GM18507 (cell line): Measurements from ENCODE around the gene TAGLN3.
A peak's percentile ranks its signal among the peaks of the same experiment; 100 is the strongest.
"Not testable (repeated sequence)": the region's sequence is repeated elsewhere in the genome, so short reads cannot be mapped to it uniquely, and the experiment has no call there.

Experiments
- DNase-seq: peaks from one replicate; pipeline ENCODE4 v3.0.0; 2011; ENCODE audit warnings: low read depth; ENCODE audit not compliant: insufficient read length; ENCODE audit errors: extremely low spot score
- FAIRE-seq: peaks from 2 replicates; lab custom pipeline; 2011; peaks lifted over from hg19 to GRCh38; lab: Jason Lieb, UNC

TAGLN3 gene

DNA sequence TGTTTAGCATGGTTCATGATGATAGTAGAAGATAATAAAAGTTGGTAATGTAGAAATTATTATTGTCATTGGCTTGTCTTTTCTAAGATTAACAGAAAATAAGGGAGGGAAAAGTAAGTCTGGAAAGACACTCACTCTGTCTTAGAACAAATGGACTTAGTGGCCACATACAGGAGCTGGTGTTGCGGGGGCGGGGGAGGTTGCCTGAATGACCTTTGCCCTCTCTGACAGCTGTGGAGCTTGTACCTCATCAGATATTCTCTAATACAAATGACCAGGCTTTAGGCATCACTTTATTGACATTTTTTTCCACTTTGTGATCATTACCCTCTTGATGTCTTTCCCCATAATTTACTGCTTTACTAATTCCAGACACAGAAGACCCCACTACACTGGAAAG, 5.9 kb downstream of the TAGLN3 start:
- no peak for FAIRE-seq
- DNase-seq: no peak

DNA sequence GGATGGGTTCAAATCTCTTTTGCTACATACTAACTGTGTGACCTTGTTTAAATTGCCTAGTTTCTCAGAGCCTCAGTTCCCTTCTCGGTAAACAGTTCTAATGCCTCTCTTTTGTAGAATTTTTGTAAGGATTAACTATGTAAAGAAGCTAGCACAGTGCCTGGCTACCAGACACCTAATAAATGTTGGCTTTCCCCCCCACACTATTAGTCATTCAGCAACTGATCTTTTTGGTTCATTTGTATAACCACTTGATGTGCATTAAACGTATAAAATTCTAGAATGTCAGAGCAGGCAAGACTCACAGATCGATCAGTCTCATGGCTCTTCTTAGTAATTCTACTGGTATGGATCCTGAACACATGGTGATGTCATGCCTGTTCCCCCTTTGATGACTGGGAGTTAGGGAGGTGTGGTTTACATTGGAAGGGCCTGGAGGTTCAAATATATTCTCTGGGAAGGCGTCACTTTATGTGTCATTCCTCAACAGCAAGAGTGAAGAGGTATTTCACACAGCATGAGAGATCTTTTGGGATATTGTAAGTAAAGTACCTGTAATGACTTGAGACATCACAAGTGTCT, 6.5 kb downstream of the TAGLN3 start:
- FAIRE-seq (no peak), DNase-seq (no peak)

DNA sequence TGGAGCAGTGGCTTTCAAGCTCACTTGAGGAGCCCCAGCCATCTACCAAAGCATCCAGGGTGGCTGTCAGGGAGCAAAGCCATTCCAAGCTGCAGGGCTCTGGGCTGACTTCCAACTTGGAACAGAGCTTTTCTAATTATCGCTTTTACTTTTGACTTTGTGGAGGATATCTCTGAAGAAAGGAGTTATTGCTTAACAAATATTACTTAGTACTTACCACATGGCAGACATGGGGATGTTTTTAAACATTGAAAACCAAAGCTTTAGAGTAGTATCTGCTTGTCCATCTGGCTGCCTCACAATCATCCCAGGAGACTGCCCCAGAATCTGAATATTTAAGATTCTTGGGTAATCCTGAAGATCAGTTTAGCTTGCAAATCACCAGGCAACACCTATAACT, 8.9 kb downstream of the TAGLN3 start:
- DNase-seq (no peak), FAIRE-seq (no peak)

- DNase-seq: no peak
- FAIRE-seq: no peak
Measured at GRCh38 chr3:112009670-112010069, 10.9 kb downstream of the TAGLN3 start.

- FAIRE-seq (no peak), DNase-seq (no peak)
Measured at GRCh38 chr3:112010636-112011035, 11.9 kb downstream of the TAGLN3 start.

DNA sequence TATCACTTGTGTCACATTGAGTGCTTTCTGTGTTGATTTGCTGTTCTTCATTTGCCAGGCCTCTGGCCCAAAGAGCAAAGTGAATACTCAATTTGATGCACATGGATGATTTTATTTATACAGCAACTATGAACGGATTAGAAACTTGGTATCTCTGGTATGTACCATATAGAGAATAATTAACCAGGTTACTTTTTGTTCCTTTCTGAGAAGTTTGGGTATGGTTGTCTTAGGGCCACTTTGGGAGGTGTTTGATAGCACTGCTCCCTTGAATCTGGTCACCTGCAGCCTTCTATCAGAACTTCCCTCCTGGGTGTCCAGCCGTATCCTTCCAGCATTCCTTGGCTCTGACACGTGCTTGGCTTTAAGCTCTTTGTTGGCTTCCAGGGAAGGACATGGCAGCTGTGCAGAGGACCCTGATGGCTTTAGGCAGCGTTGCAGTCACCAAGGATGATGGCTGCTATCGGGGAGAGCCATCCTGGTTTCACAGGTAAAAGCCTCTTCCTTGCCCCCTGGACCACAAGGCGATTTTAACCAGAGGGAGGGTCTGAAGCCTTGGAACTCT, 12.7 kb downstream of the TAGLN3 start:
- FAIRE-seq (no peak), DNase-seq (no peak)

- DNase-seq (no peak), FAIRE-seq (no peak)
Measured at GRCh38 chr3:112012205-112012992, 13.7 kb downstream of the TAGLN3 start.

- FAIRE-seq: peak; percentile 77
Measured at GRCh38 chr3:112013058-112013783, 14.5 kb downstream of the TAGLN3 start.

DNA sequence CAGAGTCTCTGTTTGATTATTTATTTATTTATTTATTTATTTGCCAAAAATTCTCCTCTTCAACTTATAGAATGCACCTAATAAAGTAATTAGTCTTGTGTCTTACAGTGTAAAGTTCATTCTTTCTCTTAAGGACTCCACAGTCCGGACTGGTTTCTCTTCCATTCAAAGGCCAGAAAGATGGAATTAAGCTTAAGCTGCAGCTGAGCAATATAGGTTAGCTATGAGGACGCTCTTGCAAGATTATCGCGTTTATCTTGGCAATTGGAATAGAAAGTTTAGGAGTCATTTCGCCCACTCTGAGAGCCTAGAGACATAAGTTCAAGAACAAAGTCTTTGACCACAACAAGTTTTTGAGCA, 15.0 kb downstream of the TAGLN3 start:
- FAIRE-seq (no peak), DNase-seq (no peak)

More at GRCh38 chr3:112013058-112013783, 14.5 kb downstream of the TAGLN3 start:
- peak; percentile 30 for DNase-seq

GRCh38 chr3:112017091-112017490, 18.4 kb downstream of the TAGLN3 start:
- DNase-seq (no peak), FAIRE-seq (no peak)

- FAIRE-seq (no peak), DNase-seq (no peak)
Measured at GRCh38 chr3:112018712-112019111, 20.0 kb downstream of the TAGLN3 start.

GRCh38 chr3:112019716-112020115, 21.0 kb downstream of the TAGLN3 start:
- DNase-seq (no peak), FAIRE-seq (no peak)

DNA sequence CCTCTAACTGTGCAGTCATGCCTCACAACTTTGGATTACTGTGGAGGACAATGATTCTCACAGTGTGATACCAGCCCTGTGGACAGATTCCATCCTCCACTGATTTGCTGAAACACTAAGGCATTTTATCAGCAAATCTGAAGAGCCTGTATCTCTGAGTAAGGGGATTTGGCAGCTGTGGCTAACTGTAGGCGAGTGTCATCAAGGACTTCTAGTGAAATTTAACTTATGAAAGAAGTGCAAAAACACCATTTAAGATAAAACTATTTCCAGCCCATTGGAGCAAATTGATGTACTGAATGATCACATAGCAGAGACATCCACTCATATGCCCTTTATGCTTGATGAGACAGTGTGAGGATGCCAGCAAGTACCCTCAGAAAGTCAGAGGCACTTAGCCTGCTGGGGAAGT, 22.0 kb downstream of the TAGLN3 start:
- DNase-seq (no peak), FAIRE-seq (no peak)

DNA sequence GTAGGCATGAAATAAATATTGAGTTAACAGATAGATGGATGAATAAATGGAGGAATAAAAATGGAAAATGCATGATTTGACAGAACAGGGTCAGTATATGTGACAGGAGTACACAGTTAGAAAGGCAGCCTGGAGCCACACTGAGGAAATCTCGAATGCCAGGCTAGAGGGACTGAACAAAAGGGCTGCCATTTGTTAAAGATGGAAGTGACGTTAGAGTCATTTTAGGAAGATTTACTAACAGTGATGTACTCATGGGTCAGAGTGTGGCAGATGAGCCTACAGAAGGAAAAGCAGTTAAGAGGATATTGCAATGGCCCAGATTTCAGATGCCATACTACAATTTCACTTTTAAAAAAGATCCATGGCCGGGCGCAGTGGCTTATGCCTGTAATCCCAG, 28.4 kb downstream of the TAGLN3 start:
- no peak for DNase-seq
- no peak for FAIRE-seq

- DNase-seq (no peak), FAIRE-seq (no peak)
Measured at GRCh38 chr3:112027826-112028225, 29.1 kb downstream of the TAGLN3 start.

GRCh38 chr3:112030901-112031300, 32.2 kb downstream of the TAGLN3 start:
- FAIRE-seq (no peak), DNase-seq (no peak)

- no peak for DNase-seq
- no peak for FAIRE-seq
Measured at GRCh38 chr3:112032098-112032731, 33.5 kb downstream of the TAGLN3 start.

GRCh38 chr3:112034436-112034835, 35.7 kb downstream of the TAGLN3 start, which contains the start of gene TMPRSS7:
Gene TMPRSS7, plus strand, starts transcription at chr3:112034736. Its CDS starts 110 bp downstream, at chr3:112034846.
- no peak for FAIRE-seq

GRCh38 chr3:112035241-112035640, 36.5 kb downstream of the TAGLN3 start:
- FAIRE-seq (no peak), DNase-seq (no peak)

More at GRCh38 chr3:112034436-112034835, 35.7 kb downstream of the TAGLN3 start, which contains the start of gene TMPRSS7:
- no peak for DNase-seq

- DNase-seq, FAIRE-seq: not testable (repeated sequence)
Measured at GRCh38 chr3:112037194-112037593, 38.5 kb downstream of the TAGLN3 start.
